Parathyroid adenoma (tissue), 2 donors: Measurements from ENCODE around the gene EDN1.
A peak's percentile ranks its signal among the peaks of the same experiment; 100 is the strongest.

Experiments used
- H2AFZ ChIP-seq: fragments of 300-600 bp; sonication (generic); one replicate; pipeline ENCODE4 v1.7.0; 2017; ENCODE audit warnings: antibody characterized with exemption, mild to moderate bottlenecking
- H3K27ac ChIP-seq: fragments of 300-600 bp; sonication (generic); one replicate; pipeline ENCODE4 v1.7.0; 2017
- H3K27me3 ChIP-seq: fragments of 300-600 bp; sonication (generic); one replicate; pipeline ENCODE4 v1.7.0; 2017; ENCODE audit warnings: low read length; ENCODE audit not compliant: control insufficient read depth, insufficient read depth
- H3K36me3 ChIP-seq: fragments of 300-600 bp; sonication (generic); one replicate; pipeline ENCODE4 v1.7.0; 2017; ENCODE audit warnings: low read length; ENCODE audit not compliant: control insufficient read depth, insufficient read depth
- H3K4me1 ChIP-seq: fragments of 300-600 bp; sonication (generic); one replicate; pipeline ENCODE4 v1.7.0; 2017; ENCODE audit warnings: control low read depth
- H3K4me2 ChIP-seq: fragments of 300-600 bp; sonication (generic); one replicate; pipeline ENCODE4 v1.7.0; 2017; ENCODE audit warnings: low read length
- H3K4me3 ChIP-seq: fragments of 300-600 bp; sonication (generic); one replicate; pipeline ENCODE4 v1.7.0; 2017; ENCODE audit warnings: low read depth, low read length
- H3K79me2 ChIP-seq: fragments of 300-600 bp; sonication (generic); one replicate; pipeline ENCODE4 v1.7.0; 2017; ENCODE audit warnings: control low read depth
- H3K9ac ChIP-seq: fragments of 300-600 bp; sonication (generic); one replicate; pipeline ENCODE4 v1.7.0; 2017; ENCODE audit warnings: mild to moderate bottlenecking
- H3K9me3 ChIP-seq: fragments of 300-600 bp; sonication (generic); one replicate; pipeline ENCODE4 v1.7.0; 2017; ENCODE audit warnings: low read length; ENCODE audit not compliant: control insufficient read depth
- TF ChIP-seq, protein P1 (sequence below): fragments of 300-600 bp; sonication (generic); IDR thresholded peaks from one replicate; pipeline ENCODE4 v1.7.0; 2017; ENCODE audit warnings: antibody characterized with exemption, mild to moderate bottlenecking
- donor health status: primary hyperparathyroidism.

The EDN1 gene

DNA sequence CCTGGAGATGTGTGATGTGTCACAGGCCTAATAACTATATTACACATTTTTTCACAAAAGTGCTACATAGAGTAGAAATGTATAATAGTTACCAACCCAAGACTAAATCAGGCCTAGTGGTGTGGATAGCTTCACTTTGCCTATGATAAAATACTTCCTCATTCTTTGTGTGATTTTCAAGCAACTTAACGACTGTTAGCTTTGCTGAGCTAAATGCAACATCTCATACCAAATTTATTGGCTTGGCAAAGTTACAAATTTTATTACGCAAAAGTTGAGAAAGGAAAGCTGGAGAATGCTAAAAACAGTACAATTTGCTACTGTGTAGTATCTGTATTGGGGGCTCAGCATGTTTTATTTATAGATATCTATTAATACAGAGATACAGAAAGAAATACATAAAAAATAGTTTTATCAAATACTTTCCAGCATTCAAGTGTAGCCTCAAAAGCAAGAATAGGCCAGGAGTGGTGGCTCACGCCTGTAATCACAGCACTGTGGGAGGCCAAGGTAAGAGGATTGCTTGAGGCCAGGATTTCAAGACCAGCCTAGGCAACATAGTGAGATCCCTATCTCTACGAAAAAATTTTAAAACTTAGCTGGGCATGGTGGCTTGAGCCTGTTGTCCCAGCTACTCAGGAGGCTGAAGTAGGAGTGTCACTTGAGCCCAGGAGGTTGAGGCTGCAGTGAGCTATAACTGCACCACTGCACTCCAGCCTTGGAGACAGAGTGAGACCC lies 3.6 kb upstream of the EDN1 start:
- no peak overlapping the region for H3K9ac ChIP-seq
- H3K9me3 ChIP-seq, result no peaks in the 10 kb centered on the region

DNA sequence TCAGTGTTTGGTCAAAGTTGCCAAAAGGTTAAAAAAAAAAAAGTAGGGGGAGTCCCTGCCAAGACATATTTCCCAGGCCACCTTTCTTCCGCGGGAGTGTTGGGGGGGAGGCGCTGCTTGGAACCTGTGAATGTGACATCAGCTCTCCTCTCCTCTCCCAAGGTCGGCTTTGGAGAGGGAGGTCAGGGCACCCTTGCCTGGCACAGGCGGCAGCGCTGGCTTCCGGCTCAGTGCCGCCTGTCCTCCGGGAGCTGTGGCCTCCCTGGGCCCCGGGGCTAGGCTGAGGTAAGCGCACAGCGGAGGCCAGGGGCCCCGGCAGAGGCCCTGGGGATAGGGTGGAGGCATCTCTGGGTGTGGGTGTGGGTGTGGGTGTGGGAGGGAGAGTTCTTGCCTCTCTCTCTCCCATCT lies 1.9 kb upstream of the EDN1 start:
- Histone ChIP-seq H2AFZ (no peak overlapping the region), H3K9ac (no peak overlapping the region), H3K4me1 (no peaks in the 10 kb centered on the region), H3K4me2 (no peak overlapping the region), H3K4me3 (no peak overlapping the region), H3K36me3 (no peaks in the 10 kb centered on the region), H3K79me2 (no peaks in the 10 kb centered on the region), H3K9me3 (no peaks in the 10 kb centered on the region), H3K27me3 (no peaks in the 10 kb centered on the region), H3K27ac (no peak overlapping the region)
- TF ChIP-seq, protein P1, sequence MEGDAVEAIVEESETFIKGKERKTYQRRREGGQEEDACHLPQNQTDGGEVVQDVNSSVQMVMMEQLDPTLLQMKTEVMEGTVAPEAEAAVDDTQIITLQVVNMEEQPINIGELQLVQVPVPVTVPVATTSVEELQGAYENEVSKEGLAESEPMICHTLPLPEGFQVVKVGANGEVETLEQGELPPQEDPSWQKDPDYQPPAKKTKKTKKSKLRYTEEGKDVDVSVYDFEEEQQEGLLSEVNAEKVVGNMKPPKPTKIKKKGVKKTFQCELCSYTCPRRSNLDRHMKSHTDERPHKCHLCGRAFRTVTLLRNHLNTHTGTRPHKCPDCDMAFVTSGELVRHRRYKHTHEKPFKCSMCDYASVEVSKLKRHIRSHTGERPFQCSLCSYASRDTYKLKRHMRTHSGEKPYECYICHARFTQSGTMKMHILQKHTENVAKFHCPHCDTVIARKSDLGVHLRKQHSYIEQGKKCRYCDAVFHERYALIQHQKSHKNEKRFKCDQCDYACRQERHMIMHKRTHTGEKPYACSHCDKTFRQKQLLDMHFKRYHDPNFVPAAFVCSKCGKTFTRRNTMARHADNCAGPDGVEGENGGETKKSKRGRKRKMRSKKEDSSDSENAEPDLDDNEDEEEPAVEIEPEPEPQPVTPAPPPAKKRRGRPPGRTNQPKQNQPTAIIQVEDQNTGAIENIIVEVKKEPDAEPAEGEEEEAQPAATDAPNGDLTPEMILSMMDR, result no peak

More for the DNA sequence above, 3.6 kb upstream of the EDN1 start:
- H3K79me2 ChIP-seq, result no peaks in the 10 kb centered on the region
- no peak overlapping the region for H3K4me2 ChIP-seq
- no peak overlapping the region for H3K4me3 ChIP-seq
- no peaks in the 10 kb centered on the region for H3K27me3 ChIP-seq
- TF ChIP-seq, protein P1, result no peak
- no peak overlapping the region for H3K27ac ChIP-seq
- no peaks in the 10 kb centered on the region for H3K36me3 ChIP-seq
- no peaks in the 10 kb centered on the region for H3K4me1 ChIP-seq
- H2AFZ ChIP-seq, result no peak overlapping the region

DNA sequence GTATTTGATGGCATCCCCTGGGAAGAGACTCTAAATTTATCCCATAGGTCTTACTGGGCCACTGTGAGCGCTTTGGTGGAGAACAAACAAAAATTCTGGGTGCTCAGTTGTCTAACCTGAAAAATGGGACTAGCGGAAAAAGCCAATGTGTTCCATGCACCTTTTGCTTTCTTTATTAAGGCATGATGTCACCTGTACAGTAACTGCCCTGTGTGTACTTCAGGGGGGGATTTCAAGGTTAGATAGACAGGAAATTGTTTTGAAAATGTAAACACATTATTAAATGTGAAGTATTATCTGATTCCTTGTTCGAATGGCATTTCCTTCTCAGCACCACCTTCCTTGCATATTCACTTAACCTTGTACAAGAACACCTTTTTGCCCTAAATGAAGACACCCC lies 1.2 kb upstream of the EDN1 start:
- H3K36me3 ChIP-seq, result no peaks in the 10 kb centered on the region
- H3K27ac ChIP-seq, result no peak overlapping the region
- no peak overlapping the region for H2AFZ ChIP-seq
- no peak overlapping the region for H3K4me2 ChIP-seq
- no peak overlapping the region for H3K9ac ChIP-seq
- H3K4me3 ChIP-seq, result no peak overlapping the region
- H3K27me3 ChIP-seq, result no peaks in the 10 kb centered on the region
- H3K79me2 ChIP-seq, result no peaks in the 10 kb centered on the region
- TF ChIP-seq, protein P1, result no peak
- no peaks in the 10 kb centered on the region for H3K4me1 ChIP-seq
- no peaks in the 10 kb centered on the region for H3K9me3 ChIP-seq

DNA sequence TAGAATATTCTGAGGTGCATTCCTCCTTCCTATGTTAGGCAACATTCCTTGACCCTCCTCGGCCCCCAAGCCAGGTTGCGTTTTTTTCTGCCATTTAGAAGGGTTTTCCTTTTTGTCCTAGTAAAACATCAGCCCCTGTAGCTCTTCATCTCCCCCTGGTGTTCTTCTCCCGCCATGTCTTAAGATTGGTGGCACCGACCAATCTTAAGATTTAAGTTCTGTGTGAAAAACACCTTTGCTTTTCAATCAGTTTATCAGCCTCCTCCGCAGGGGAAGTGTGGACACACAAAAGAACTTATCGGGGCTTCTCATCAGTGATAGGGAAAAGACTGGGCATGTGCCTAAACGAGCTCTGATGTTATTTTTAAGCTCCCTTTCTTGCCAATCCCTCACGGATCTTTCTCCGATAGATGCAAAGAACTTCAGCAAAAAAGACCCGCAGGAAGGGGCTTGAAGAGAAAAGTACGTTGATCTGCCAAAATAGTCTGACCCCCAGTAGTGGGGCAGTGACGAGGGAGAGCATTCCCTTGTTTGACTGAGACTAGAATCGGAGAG lies 719 bp upstream of the EDN1 start:
- H3K9me3 ChIP-seq, result no peaks in the 10 kb centered on the region
- no peak overlapping the region for H3K27ac ChIP-seq
- TF ChIP-seq, protein P1, result peak; percentile 71
- peak overlapping the region; percentile 69 for H2AFZ ChIP-seq
- H3K4me3 ChIP-seq, result peak overlapping the region; percentile 62
- no peaks in the 10 kb centered on the region for H3K4me1 ChIP-seq
- peak overlapping the region; percentile 62 for H3K4me2 ChIP-seq
- H3K27me3 ChIP-seq, result no peaks in the 10 kb centered on the region
- no peaks in the 10 kb centered on the region for H3K79me2 ChIP-seq
- H3K36me3 ChIP-seq, result no peaks in the 10 kb centered on the region
- H3K9ac ChIP-seq, result no peak overlapping the region
